Measurements from ENCODE around the gene FLOT2.

Gene FLOT2

DNA sequence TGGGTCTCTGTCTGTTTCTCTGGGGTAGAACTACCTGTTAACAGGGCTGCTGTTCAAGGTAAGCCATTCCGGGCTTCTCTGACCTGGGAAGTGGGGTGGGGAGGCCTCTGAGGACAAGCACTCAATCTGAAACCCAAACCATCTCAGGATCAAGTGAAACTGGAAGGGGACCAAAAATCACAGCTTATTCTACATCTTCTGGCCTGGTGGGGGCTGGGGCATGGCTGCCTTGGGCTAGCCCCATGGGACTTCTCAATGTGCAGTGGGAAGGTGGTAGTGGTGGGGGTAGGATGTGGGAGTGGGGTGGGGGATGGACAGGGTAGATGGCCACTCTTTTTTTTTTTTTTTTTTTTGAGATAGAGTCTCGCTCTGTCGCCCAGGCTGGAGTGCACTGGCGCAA, 5.5 kb downstream of the FLOT2 start:
- ChIA-PET POLR2A (no interaction called here), CTCF (interaction anchor here (0.9 to 5.0 kb wide), 4 partner anchors 24 to 143 kb away, joined by 3 to 26 read pairs (median 3); no protein-coding TSS in a partner anchor)
- TF ChIP-seq, protein P1, sequence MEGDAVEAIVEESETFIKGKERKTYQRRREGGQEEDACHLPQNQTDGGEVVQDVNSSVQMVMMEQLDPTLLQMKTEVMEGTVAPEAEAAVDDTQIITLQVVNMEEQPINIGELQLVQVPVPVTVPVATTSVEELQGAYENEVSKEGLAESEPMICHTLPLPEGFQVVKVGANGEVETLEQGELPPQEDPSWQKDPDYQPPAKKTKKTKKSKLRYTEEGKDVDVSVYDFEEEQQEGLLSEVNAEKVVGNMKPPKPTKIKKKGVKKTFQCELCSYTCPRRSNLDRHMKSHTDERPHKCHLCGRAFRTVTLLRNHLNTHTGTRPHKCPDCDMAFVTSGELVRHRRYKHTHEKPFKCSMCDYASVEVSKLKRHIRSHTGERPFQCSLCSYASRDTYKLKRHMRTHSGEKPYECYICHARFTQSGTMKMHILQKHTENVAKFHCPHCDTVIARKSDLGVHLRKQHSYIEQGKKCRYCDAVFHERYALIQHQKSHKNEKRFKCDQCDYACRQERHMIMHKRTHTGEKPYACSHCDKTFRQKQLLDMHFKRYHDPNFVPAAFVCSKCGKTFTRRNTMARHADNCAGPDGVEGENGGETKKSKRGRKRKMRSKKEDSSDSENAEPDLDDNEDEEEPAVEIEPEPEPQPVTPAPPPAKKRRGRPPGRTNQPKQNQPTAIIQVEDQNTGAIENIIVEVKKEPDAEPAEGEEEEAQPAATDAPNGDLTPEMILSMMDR (IDR thresholded peaks at IDR 0.05; ENCODE audit: insufficient read depth, low read length, missing control alignments): no peak
- no peak overlapping the region for H3K4me3 ChIP-seq (ENCODE audit: low read depth, low read length)
- no peak for DNase-seq (ENCODE audit: low read depth, low spot score)

DNA sequence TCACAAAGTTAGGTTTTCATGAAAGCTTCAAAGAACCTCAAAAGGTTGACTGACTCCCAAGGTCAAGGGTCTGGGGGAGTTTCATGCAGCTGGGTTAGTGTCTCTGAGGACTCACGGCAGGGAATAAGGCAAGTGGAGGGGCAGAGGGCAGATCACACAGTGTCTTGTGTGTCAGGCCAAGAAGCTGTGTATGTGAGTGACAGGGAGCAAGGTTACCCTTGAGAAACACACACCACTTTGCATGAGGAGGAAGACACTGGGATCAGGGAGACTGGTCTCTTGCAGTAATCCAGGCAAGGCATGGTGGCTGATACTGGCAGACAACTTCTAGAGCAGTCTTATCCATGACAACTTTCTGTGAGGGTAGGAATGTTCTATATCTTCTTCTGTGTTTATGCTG, 6.3 kb downstream of the FLOT2 start:
- ChIA-PET CTCF (interaction anchor here (0.9 to 5.0 kb wide), 3 partner anchors 25 to 142 kb away, joined by 3 to 26 read pairs (median 3); no protein-coding TSS in a partner anchor), POLR2A (no interaction called here)
- no peak for DNase-seq (ENCODE audit: low read depth, low spot score)
- no peak overlapping the region for H3K4me3 ChIP-seq (ENCODE audit: low read depth, low read length)
- TF ChIP-seq, protein P1 (IDR thresholded peaks at IDR 0.05; ENCODE audit: insufficient read depth, low read length, missing control alignments): no peak

DNA sequence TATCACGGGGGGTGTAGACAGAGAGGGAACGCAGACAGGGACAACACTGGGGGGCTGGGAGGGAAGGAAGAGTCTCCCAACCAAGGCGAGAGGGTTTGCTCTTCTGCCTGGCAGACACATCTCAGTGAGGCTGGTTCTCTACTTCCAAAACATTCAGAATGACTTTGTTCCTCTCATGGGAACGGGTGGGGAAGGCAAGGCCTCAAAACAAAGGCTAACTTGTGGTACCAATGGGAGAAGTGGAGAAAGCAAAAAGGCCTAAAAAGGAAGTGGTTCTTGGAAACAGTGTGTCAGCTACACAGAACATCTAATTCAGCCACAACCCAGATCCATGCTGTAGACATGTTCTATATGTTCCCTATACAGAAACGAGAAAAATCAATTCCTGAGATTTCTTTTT, 7.5 kb downstream of the FLOT2 start:
- ChIA-PET CTCF (interaction anchor here (1.1 to 5.0 kb wide), 3 partner anchors 11 to 126 kb away, joined by 3 to 26 read pairs (median 5); no protein-coding TSS in a partner anchor), POLR2A (interaction anchor here (0.6 kb wide), 1 partner anchor 85 kb away, joined by 3 read pairs; no protein-coding TSS in a partner anchor)
- no peak for DNase-seq (ENCODE audit: low read depth, low spot score)
- TF ChIP-seq, protein P1 (IDR thresholded peaks at IDR 0.05; ENCODE audit: insufficient read depth, low read length, missing control alignments): no peak
- no peak overlapping the region for H3K4me3 ChIP-seq (ENCODE audit: low read depth, low read length)

DNA sequence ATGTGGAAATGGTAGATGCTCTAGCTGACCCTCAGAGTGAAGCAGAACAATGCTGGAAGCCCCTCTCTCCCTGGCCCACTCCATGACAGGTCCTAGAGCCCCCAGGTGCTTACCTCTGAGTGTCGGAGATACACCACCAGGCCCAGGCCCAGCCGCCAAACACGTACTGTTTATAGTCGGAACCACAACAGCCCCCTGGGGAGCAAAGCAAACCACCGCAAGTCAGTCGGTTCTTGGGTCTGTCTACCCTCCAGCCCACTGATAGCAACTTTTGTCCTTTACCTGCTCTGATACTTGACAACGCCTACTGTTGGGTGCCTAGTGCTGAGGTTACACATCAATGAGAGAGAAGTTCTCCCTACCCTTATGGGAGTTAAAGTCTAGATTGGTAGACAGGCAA, 8.7 kb downstream of the FLOT2 start:
- TF ChIP-seq, protein P1 (IDR thresholded peaks at IDR 0.05; ENCODE audit: insufficient read depth, low read length, missing control alignments): no peak
- POLR2A ChIA-PET: no interaction called here
- CTCF ChIA-PET: interaction anchor here (1.4 to 1.9 kb wide), 2 partner anchors 10 to 13 kb away, joined by 3 to 5 read pairs; partner anchors contain the start of gene DHRS13
- no peak for DNase-seq (ENCODE audit: low read depth, low spot score)
- no peak overlapping the region for H3K4me3 ChIP-seq (ENCODE audit: low read depth, low read length)

DNA sequence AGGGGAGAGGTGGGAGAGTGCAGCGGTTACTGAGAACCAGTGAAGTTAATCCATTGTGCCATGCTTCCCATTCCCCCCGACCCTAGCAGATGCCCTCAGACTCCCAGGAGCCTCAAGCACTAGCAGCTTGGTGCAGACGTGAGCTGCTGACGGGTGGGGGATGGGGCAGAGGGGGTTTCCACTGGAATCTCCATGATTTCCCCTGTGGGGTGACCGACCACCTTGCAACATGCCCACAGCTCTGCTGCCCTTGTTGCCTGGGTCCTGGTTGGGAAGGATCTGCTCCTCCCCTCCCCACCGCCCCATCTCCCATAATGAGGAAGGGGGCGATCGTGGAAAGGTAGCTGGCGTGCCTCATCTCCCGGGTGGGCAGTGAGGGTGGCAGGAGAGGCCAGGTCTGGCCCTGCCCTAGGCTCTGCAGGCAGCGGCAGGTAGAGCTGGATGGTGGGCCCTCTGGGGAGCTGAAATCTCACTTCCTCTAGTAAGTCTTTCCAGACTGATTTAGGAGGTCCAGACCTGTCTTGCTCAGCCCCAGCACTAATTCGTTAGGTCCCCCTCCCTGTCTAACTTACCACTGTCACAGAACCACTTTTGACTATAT, 9.6 kb downstream of the FLOT2 start:
- DNase-seq (ENCODE audit: low read depth, low spot score): no peak
- POLR2A ChIA-PET: no interaction called here
- TF ChIP-seq, protein P1 (IDR thresholded peaks at IDR 0.05; ENCODE audit: insufficient read depth, low read length, missing control alignments): no peak
- CTCF ChIA-PET: interaction anchor here (1.0 to 1.9 kb wide), 2 partner anchors 9 to 14 kb away, joined by 3 to 5 read pairs; partner anchors contain the start of gene DHRS13
- no peak overlapping the region for H3K4me3 ChIP-seq (ENCODE audit: low read depth, low read length)

DNA sequence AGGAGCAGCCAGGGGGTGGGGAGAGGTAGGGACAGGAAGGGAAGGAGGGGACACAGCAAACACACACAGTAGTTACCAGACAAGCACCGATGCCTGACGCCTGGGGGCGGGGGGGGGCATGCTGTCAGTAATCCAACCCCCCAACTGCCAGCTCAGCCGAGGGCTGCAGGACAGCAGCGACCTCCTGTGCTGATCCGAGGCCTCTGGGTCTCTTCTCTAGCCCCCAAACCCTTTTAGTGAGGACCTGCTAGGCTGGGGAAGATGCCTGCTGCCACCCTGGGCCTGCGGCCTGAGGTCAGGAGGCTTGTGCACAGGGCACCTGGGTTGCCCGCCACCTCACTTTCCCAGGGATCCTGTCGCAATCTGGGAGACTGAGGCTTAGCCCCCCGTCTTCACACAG, 11.6 kb downstream of the FLOT2 start:
- ChIA-PET CTCF (no interaction called here), POLR2A (no interaction called here)
- no peak overlapping the region for H3K4me3 ChIP-seq (ENCODE audit: low read depth, low read length)
- no peak for DNase-seq (ENCODE audit: low read depth, low spot score)
- TF ChIP-seq, protein P1 (IDR thresholded peaks at IDR 0.05; ENCODE audit: insufficient read depth, low read length, missing control alignments): no peak
